HL-60/S4 (cell line): Measurements from ENCODE around the gene PHPT1.

Experiments used
- in situ Hi-C: fragments of 300-500 bp; cut with MboI; formaldehyde crosslinking; loops from 2 replicates; pipeline ENCODE4 v1.14.3; 2022; ENCODE audit warnings: low sequenced_read_pairs

PHPT1 gene

GRCh38 chr9:136847088-136847825, 2.0 kb upstream of the PHPT1 start:
- in situ Hi-C loops = no loop called here

- in situ Hi-C loops = no loop called here
Observed at GRCh38 chr9:136847826-136848392, 1.3 kb upstream of the PHPT1 start.

GRCh38 chr9:136848393-136849037, 694 bp upstream of the PHPT1 start:
- in situ Hi-C loops = no loop called here

GRCh38 chr9:136849960-136850865, 1.0 kb downstream of the PHPT1 start:
- in situ Hi-C loops = no loop called here

GRCh38 chr9:136850866-136851775, 1.9 kb downstream of the PHPT1 start:
- in situ Hi-C loops = no loop called here

- in situ Hi-C loops = no loop called here
Observed at GRCh38 chr9:136851941-136852663, 2.9 kb downstream of the PHPT1 start, which contains the start of gene MAMDC4. Gene MAMDC4 (plus strand): TSS chr9:136852346. CDS start chr9:136852417, 71 bp downstream.

- in situ Hi-C loops = no loop called here
Observed at GRCh38 chr9:136852664-136853595, 3.7 kb downstream of the PHPT1 start.

- in situ Hi-C loops = no loop called here
Observed at GRCh38 chr9:136853596-136854112, 4.4 kb downstream of the PHPT1 start.

GRCh38 chr9:136854113-136854841, 5.1 kb downstream of the PHPT1 start:
- in situ Hi-C loops = no loop called here

GRCh38 chr9:136854842-136855460, 5.7 kb downstream of the PHPT1 start:
- in situ Hi-C loops = no loop called here

- in situ Hi-C loops = no loop called here
Observed at GRCh38 chr9:136855461-136856078, 6.4 kb downstream of the PHPT1 start.

- in situ Hi-C loops = no loop called here
Observed at GRCh38 chr9:136856079-136856476, 6.9 kb downstream of the PHPT1 start.

- in situ Hi-C loops = no loop called here
Observed at GRCh38 chr9:136856541-136857141, 7.4 kb downstream of the PHPT1 start.

- in situ Hi-C loops = no loop called here
Observed at GRCh38 chr9:136857166-136857565, 8.0 kb downstream of the PHPT1 start.

- in situ Hi-C loops = no loop called here
Observed at GRCh38 chr9:136857581-136858412, 8.6 kb downstream of the PHPT1 start.
